C4-2B (cell line): Measurements from ENCODE around the gene DNAH17.

Source experiments
- CTCF ChIP-seq: fragments of 450-650 bp; conservative IDR thresholded peaks from 2 replicates; pipeline ENCODE4 v1.5.1; 2017; ENCODE audit warnings: mild to moderate bottlenecking
- ZFX ChIP-seq: fragments of 450-650 bp; IDR thresholded peaks from 2 replicates; pipeline ENCODE4 v1.6.1; 2017

- TF ChIP-seq ZFX, result no peak
- TF ChIP-seq CTCF, result no peak
Observed at GRCh38 chr17:78433013-78433727, 144.0 kb downstream of the DNAH17 start.
